OCI-LY1 (cell line): Measurements from ENCODE around the gene CREM.

Experiments
- CTCF ChIP-seq: fragments of 200-600 bp; sonication (generic), shearing (Covaris generic); IDR thresholded peaks from 2 replicates; pipeline ENCODE4 v1.5.1; 2017; ENCODE audit warnings: mild to moderate bottlenecking, antibody characterized with exemption, low read length, moderate library complexity, mixed read lengths
- EZH2 ChIP-seq: fragments of 200-600 bp; sonication (generic), shearing (Covaris generic); IDR thresholded peaks from 2 replicates; pipeline ENCODE4 v1.8.0; 2017; ENCODE audit warnings: borderline replicate concordance, mixed run types, mild to moderate bottlenecking, antibody characterized with exemption, low read length, moderate library complexity, mixed read lengths

- TF ChIP-seq CTCF (peak; percentile 87), EZH2 (no peak)
Observed at GRCh38 chr10:35218339-35218955, 91.8 kb downstream of the CREM start.
